PC-9 (cell line): ENCODE measurements around the gene ABI3BP. TPM values are rescaled to one million over a fixed set of nuclear protein-coding genes. Genes with fewer than 3 reads are reported as not detected.

Experiments used
- BruUV-seq: library from RNA; stranded (reverse); fragments of 400-500 nt; replicated peaks from 2 replicates; lab custom pipeline; 2021; lab: Mats Ljungman, UMichigan
- CTCF ChIA-PET: fragments of 300-600 bp; sonication (Branson Sonifier 250); formaldehyde crosslinking; loops from one replicate; lab custom pipeline; 2022; ENCODE audit warnings: antibody characterized with exemption; lab: Charles Lee
- POLR2A ChIA-PET: fragments of 300-600 bp; sonication (Branson Sonifier 250); formaldehyde crosslinking; loops from one replicate; lab custom pipeline; 2022; ENCODE audit warnings: antibody characterized with exemption; ENCODE audit not compliant: unreplicated experiment; lab: Charles Lee
- DNase-seq, 2 experiments: peaks; one replicate each; pipeline versions ENCODE4 v3.0.0 to v3.0.0-alpha.2; 2015 to 2022; ENCODE audit warnings: mixed read lengths in 1 of 2
- H2AFZ ChIP-seq: fragments of 200-600 bp; sonication (generic); 2 replicates; pipeline ENCODE4 v1.8.1; 2017; ENCODE audit warnings: antibody characterized with exemption
- H3F3A ChIP-seq: fragments of 200-600 bp; sonication (generic); 2 replicates; pipeline ENCODE4 v1.8.1; 2017; ENCODE audit warnings: antibody characterized with exemption, mild to moderate bottlenecking, low read depth; ENCODE audit not compliant: insufficient read depth
- H3K27ac ChIP-seq: fragments of 200-600 bp; sonication (generic); 2 replicates; pipeline ENCODE4 v1.6.1; 2016; ENCODE audit warnings: mixed run types
- H3K27me3 ChIP-seq: fragments of 200-600 bp; sonication (generic); 2 replicates; pipeline ENCODE4 v1.6.1; 2016; ENCODE audit warnings: low read depth, mixed run types; ENCODE audit not compliant: insufficient read depth
- H3K36me3 ChIP-seq: fragments of 200-600 bp; sonication (generic); 2 replicates; pipeline ENCODE4 v1.6.1; 2016; ENCODE audit warnings: low read depth, mixed run types
- H3K4me1 ChIP-seq: fragments of 200-600 bp; sonication (generic); replicated peaks from 2 replicates; pipeline ENCODE4 v1.6.1; 2016; ENCODE audit warnings: mixed run types; ENCODE audit not compliant: insufficient read depth
- H3K4me2 ChIP-seq: fragments of 200-600 bp; sonication (generic); 2 replicates; pipeline ENCODE4 v1.6.1; 2017; ENCODE audit warnings: mixed run types
- H3K4me3 ChIP-seq: fragments of 200-600 bp; sonication (generic); 2 replicates; pipeline ENCODE4 v1.6.1; 2016; ENCODE audit warnings: mixed run types
- H3K79me2 ChIP-seq: fragments of 200-600 bp; sonication (generic); 2 replicates; pipeline ENCODE4 v1.6.1; 2017; ENCODE audit warnings: low read depth, mixed run types
- H3K9me2 ChIP-seq: fragments of 200-600 bp; sonication (generic); 2 replicates; pipeline ENCODE4 v1.8.1; 2017; ENCODE audit warnings: mild to moderate bottlenecking; ENCODE audit not compliant: insufficient read depth
- H3K9me3 ChIP-seq: fragments of 200-600 bp; sonication (generic); 2 replicates; pipeline ENCODE4 v1.8.1; 2016; ENCODE audit warnings: low read depth; ENCODE audit not compliant: insufficient read depth
- H4K20me1 ChIP-seq: fragments of 200-600 bp; sonication (generic); 2 replicates; pipeline ENCODE4 v1.8.1; 2017; ENCODE audit not compliant: insufficient read depth
- EZH2 ChIP-seq: fragments of 200-600 bp; sonication (generic); IDR thresholded peaks from 2 replicates; pipeline ENCODE4 v1.8.0; 2017; ENCODE audit warnings: antibody characterized with exemption, low read depth
- intact Hi-C: fragments of 100-400 bp; cut with micrococcal nuclease; formaldehyde crosslinking; loops from one replicate; pipeline ENCODE4 v1.10.0; 2022; ENCODE audit not compliant: unreplicated experiment
- total RNA-seq: library from RNA; stranded (reverse); gene quantifications from 2 replicates; pipeline ENCODE4 v1.2.3, GENCODE V29; 2021
- TF ChIP-seq, protein P1 (sequence below): fragments of 200-600 bp; sonication (generic); conservative IDR thresholded peaks from 2 replicates; pipeline ENCODE4 v1.6.1; 2017; ENCODE audit warnings: mixed run types, antibody characterized with exemption, mild to moderate bottlenecking, moderate library complexity

Gene ABI3BP
- total RNA-seq, 1 experiment from 2014 or later, result 4.2 TPM

DNA sequence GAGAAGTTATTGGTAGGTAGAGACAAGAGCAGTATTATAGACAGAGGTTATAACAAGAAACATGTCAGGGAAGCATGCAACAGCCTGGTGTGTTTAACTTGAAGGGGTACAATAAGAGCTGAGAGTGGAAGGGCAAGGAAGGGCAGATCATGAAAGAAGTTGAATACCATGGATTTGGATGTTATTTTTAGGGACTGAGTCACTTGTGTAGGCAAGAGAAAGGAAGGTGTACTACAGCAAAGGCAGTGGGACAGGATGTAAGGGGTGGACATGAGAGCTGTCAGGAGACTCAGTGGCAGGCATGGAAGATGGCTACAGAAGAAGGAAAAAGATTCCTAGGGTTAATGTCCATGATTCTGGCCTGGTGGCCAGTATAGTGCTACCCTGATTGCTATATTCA is 217.6 kb downstream of the ABI3BP start:
- no peaks in the 10 kb centered on the region for H3K4me1 ChIP-seq
- H3K9me3 ChIP-seq, result no peaks in the 10 kb centered on the region
- intact Hi-C loops, result no loop called here
- no peak overlapping the region for H2AFZ ChIP-seq
- H3K4me2 ChIP-seq, result no peak overlapping the region
- TF ChIP-seq EZH2, result no peak
- TF ChIP-seq, protein P1, sequence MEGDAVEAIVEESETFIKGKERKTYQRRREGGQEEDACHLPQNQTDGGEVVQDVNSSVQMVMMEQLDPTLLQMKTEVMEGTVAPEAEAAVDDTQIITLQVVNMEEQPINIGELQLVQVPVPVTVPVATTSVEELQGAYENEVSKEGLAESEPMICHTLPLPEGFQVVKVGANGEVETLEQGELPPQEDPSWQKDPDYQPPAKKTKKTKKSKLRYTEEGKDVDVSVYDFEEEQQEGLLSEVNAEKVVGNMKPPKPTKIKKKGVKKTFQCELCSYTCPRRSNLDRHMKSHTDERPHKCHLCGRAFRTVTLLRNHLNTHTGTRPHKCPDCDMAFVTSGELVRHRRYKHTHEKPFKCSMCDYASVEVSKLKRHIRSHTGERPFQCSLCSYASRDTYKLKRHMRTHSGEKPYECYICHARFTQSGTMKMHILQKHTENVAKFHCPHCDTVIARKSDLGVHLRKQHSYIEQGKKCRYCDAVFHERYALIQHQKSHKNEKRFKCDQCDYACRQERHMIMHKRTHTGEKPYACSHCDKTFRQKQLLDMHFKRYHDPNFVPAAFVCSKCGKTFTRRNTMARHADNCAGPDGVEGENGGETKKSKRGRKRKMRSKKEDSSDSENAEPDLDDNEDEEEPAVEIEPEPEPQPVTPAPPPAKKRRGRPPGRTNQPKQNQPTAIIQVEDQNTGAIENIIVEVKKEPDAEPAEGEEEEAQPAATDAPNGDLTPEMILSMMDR, result no peak
- CTCF ChIA-PET, result no interaction called here
- no peaks in the 10 kb centered on the region for H3F3A ChIP-seq
- H3K79me2 ChIP-seq, result no peaks in the 10 kb centered on the region
- DNase-seq, result no peak
- H3K36me3 ChIP-seq, result no peaks in the 10 kb centered on the region
- H3K27me3 ChIP-seq, result no peaks in the 10 kb centered on the region
- POLR2A ChIA-PET, result no interaction called here
- no TSS peak for BruUV-seq
- no peak overlapping the region for H3K27ac ChIP-seq
- H3K4me3 ChIP-seq, result no peak overlapping the region
- H4K20me1 ChIP-seq, result no peaks in the 10 kb centered on the region
- H3K9me2 ChIP-seq, result no peaks in the 10 kb centered on the region; the same call in 1 of the 2 replicates

- H3K36me3 ChIP-seq, result no peaks in the 10 kb centered on the region
- TF ChIP-seq, protein P1, result no peak
- no peak for TF ChIP-seq EZH2
- no peak overlapping the region for H3K27ac ChIP-seq
- no peaks in the 10 kb centered on the region for H3K27me3 ChIP-seq
- DNase-seq, result no peak
- H2AFZ ChIP-seq, result no peak overlapping the region
- no peaks in the 10 kb centered on the region for H3K9me3 ChIP-seq
- no peaks in the 10 kb centered on the region for H4K20me1 ChIP-seq
- no peaks in the 10 kb centered on the region; the same call in 1 of the 2 replicates for H3K9me2 ChIP-seq
- intact Hi-C loops, result no loop called here
- H3K4me1 ChIP-seq, result no peaks in the 10 kb centered on the region
- H3K4me2 ChIP-seq, result no peak overlapping the region
- no TSS peak for BruUV-seq
- ChIA-PET CTCF (no interaction called here), POLR2A (no interaction called here)
- H3K4me3 ChIP-seq, result no peak overlapping the region
- no peaks in the 10 kb centered on the region for H3K79me2 ChIP-seq
- H3F3A ChIP-seq, result no peaks in the 10 kb centered on the region
These were observed 218.0 kb downstream of the ABI3BP start for GRCh38 chr3:100775226-100775625.

DNA sequence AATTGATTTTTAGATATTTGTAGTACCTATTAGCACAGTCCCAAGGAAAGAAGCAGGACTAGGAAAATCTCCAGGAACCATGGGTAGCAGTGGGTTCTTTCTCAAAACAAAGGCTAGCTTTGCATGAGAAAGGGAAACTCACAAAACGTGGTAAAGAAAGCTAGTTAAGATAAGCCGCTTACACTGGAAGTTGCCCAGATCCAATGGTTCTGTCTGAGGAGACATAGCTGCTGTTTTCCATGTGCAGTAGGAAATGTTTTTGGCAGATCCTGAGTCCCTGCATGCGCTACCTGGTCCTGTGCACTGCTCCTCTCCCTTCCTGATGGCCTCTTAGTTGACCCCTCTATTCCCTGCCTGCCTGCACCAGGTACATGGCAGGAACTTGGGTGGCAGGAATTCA is 223.5 kb downstream of the ABI3BP start:
- no TSS peak for BruUV-seq
- no peak overlapping the region for H3K4me3 ChIP-seq
- ChIA-PET CTCF (no interaction called here), POLR2A (interaction anchor here (0.6 kb wide), 1 partner anchor 426 kb away, joined by 4 read pairs; no protein-coding TSS in a partner anchor)
- H2AFZ ChIP-seq, result no peak overlapping the region
- no peaks in the 10 kb centered on the region for H3F3A ChIP-seq
- H3K4me1 ChIP-seq, result no peaks in the 10 kb centered on the region
- no peaks in the 10 kb centered on the region for H4K20me1 ChIP-seq
- no peaks in the 10 kb centered on the region for H3K79me2 ChIP-seq
- H3K27ac ChIP-seq, result no peak overlapping the region
- TF ChIP-seq, protein P1, result no peak
- no peak for TF ChIP-seq EZH2
- DNase-seq, result no peak
- no peaks in the 10 kb centered on the region for H3K36me3 ChIP-seq
- no peak overlapping the region for H3K4me2 ChIP-seq
- H3K27me3 ChIP-seq, result no peaks in the 10 kb centered on the region
- intact Hi-C loops, result no loop called here
- no peaks in the 10 kb centered on the region; the same call in 1 of the 2 replicates for H3K9me2 ChIP-seq
- H3K9me3 ChIP-seq, result no peaks in the 10 kb centered on the region; the same call in 1 of the 2 replicates
